MG63 (cell line): Measurements from ENCODE around the gene MCM8. TPM values are rescaled to one million over a fixed set of nuclear protein-coding genes. Genes with fewer than 3 reads are reported as not detected.
"Not testable (repeated sequence)": the region's sequence is repeated elsewhere in the genome, so short reads cannot be mapped to it uniquely, and the experiment has no call there.

Experiments used
- DNase-seq: peaks from one replicate; pipeline ENCODE4 v3.0.0-alpha.2; 2020
- H3K27me3 ChIP-seq: fragments of 250-450 bp; sonication (Bioruptor Pico); 2 replicates; pipeline ENCODE4 v1.5.1; 2020; ENCODE audit warnings: mild to moderate bottlenecking, moderate library complexity
- H3K36me3 ChIP-seq: fragments of 250-450 bp; sonication (Bioruptor Pico); 2 replicates; pipeline ENCODE4 v1.5.1; 2020; ENCODE audit warnings: mild to moderate bottlenecking, moderate library complexity
- H3K4me3 ChIP-seq: fragments of 250-450 bp; sonication (Bioruptor Pico); 2 replicates; pipeline ENCODE4 v1.5.1; 2020; ENCODE audit warnings: mild to moderate bottlenecking, moderate library complexity
- H3K9me3 ChIP-seq: fragments of 250-450 bp; sonication (Bioruptor Pico); 2 replicates; pipeline ENCODE4 v1.5.1; 2020; ENCODE audit warnings: mild to moderate bottlenecking, moderate library complexity
- total RNA-seq: library from RNA; depleted of rRNA; stranded (reverse); fragments of >200 nt; shearing (Covaris generic); gene quantifications from 2 replicates; pipeline ENCODE4 v1.2.3, GENCODE V29; 2014; ENCODE audit warnings: low replicate concordance

MCM8 gene
- total RNA-seq, 1 experiment from 2014 or later, result 11.1 TPM

GRCh38 chr20:6017467-6017866 lies 67.0 kb downstream of the MCM8 start:
- H3K27me3 ChIP-seq, result no peaks in the 10 kb centered on the region
- H3K4me3 ChIP-seq, result no peak overlapping the region
- H3K36me3 ChIP-seq, result peaks cover 9% of the 10 kb centered on the region
- H3K9me3 ChIP-seq, result no peaks in the 10 kb centered on the region
- no peak for DNase-seq

- Histone ChIP-seq H3K4me3 (no peak overlapping the region), H3K27me3 (no peaks in the 10 kb centered on the region), H3K36me3 (peaks cover 11% of the 10 kb centered on the region), H3K9me3 (no peaks in the 10 kb centered on the region)
- DNase-seq, result no peak
Observed at GRCh38 chr20:6017880-6018279, 67.4 kb downstream of the MCM8 start.

GRCh38 chr20:6024768-6025167 lies 74.3 kb downstream of the MCM8 start:
- Histone ChIP-seq H3K4me3 (no peak overlapping the region), H3K9me3 (peaks cover 4% of the 10 kb centered on the region; the same call in 1 of the 2 replicates), H3K36me3 (peaks cover 34% of the 10 kb centered on the region), H3K27me3 (no peaks in the 10 kb centered on the region)
- no peak for DNase-seq

- no peak overlapping the region for H3K4me3 ChIP-seq
- no peaks in the 10 kb centered on the region for H3K27me3 ChIP-seq
- H3K9me3 ChIP-seq, result peaks cover 4% of the 10 kb centered on the region; the same call in 1 of the 2 replicates
- H3K36me3 ChIP-seq, result peaks cover 34% of the 10 kb centered on the region
- no peak for DNase-seq
Observed at GRCh38 chr20:6026051-6026450, 75.6 kb downstream of the MCM8 start.

GRCh38 chr20:6028818-6029217 lies 78.4 kb downstream of the MCM8 start:
- Histone ChIP-seq H3K36me3 (peaks cover 21% of the 10 kb centered on the region), H3K4me3 (no peak overlapping the region), H3K27me3 (no peaks in the 10 kb centered on the region), H3K9me3 (peaks cover 4% of the 10 kb centered on the region; the same call in 1 of the 2 replicates)
- no peak for DNase-seq

- H3K4me3 ChIP-seq, result no peak overlapping the region
- peaks cover 4% of the 10 kb centered on the region; the same call in 1 of the 2 replicates for H3K9me3 ChIP-seq
- no peak for DNase-seq
- no peaks in the 10 kb centered on the region for H3K27me3 ChIP-seq
- peaks cover 14% of the 10 kb centered on the region for H3K36me3 ChIP-seq
Observed at GRCh38 chr20:6029538-6029937, 79.1 kb downstream of the MCM8 start.

- no peaks in the 10 kb centered on the region for H3K9me3 ChIP-seq
- no peaks in the 10 kb centered on the region for H3K27me3 ChIP-seq
- H3K4me3 ChIP-seq, result no peak overlapping the region
- no peak for DNase-seq
- peaks cover 4% of the 10 kb centered on the region for H3K36me3 ChIP-seq
Observed at GRCh38 chr20:6030453-6031080, 80.1 kb downstream of the MCM8 start.

- not testable (repeated sequence) for DNase-seq, H3K9me3 ChIP-seq, H3K4me3 ChIP-seq, H3K36me3 ChIP-seq, H3K27me3 ChIP-seq
Observed at GRCh38 chr20:6032907-6033306, 82.5 kb downstream of the MCM8 start.

GRCh38 chr20:6034134-6034969 lies 83.9 kb downstream of the MCM8 start:
- Histone ChIP-seq H3K27me3 (no peaks in the 10 kb centered on the region), H3K4me3 (no peak overlapping the region), H3K9me3 (no peaks in the 10 kb centered on the region), H3K36me3 (peaks cover 4% of the 10 kb centered on the region)
- no peak for DNase-seq

GRCh38 chr20:6036213-6036612 lies 85.8 kb downstream of the MCM8 start:
- Histone ChIP-seq H3K9me3 (no peaks in the 10 kb centered on the region), H3K27me3 (no peaks in the 10 kb centered on the region), H3K4me3 (no peak overlapping the region), H3K36me3 (peaks cover 4% of the 10 kb centered on the region)
- no peak for DNase-seq

- H3K36me3 ChIP-seq, result peaks cover 4% of the 10 kb centered on the region
- H3K27me3 ChIP-seq, result no peaks in the 10 kb centered on the region
- H3K9me3 ChIP-seq, result no peaks in the 10 kb centered on the region
- H3K4me3 ChIP-seq, result no peak overlapping the region
- no peak for DNase-seq
Observed at GRCh38 chr20:6037082-6037481, 86.6 kb downstream of the MCM8 start.

GRCh38 chr20:6038256-6038655 lies 87.8 kb downstream of the MCM8 start:
- Histone ChIP-seq H3K4me3 (no peak overlapping the region), H3K36me3 (peaks cover 4% of the 10 kb centered on the region), H3K27me3 (no peaks in the 10 kb centered on the region), H3K9me3 (no peaks in the 10 kb centered on the region)
- no peak for DNase-seq

GRCh38 chr20:6039766-6040165 lies 89.3 kb downstream of the MCM8 start:
- no peak for DNase-seq
- no peak overlapping the region for H3K4me3 ChIP-seq
- H3K36me3 ChIP-seq, result peaks cover 4% of the 10 kb centered on the region
- H3K27me3 ChIP-seq, result no peaks in the 10 kb centered on the region
- H3K9me3 ChIP-seq, result no peaks in the 10 kb centered on the region

GRCh38 chr20:6040540-6040939 lies 90.1 kb downstream of the MCM8 start:
- Histone ChIP-seq H3K4me3 (no peak overlapping the region), H3K36me3 (peaks cover 4% of the 10 kb centered on the region), H3K27me3 (no peaks in the 10 kb centered on the region), H3K9me3 (no peaks in the 10 kb centered on the region)
- no peak for DNase-seq

GRCh38 chr20:6040958-6041807 lies 90.7 kb downstream of the MCM8 start:
- H3K36me3 ChIP-seq, result peaks cover 1% of the 10 kb centered on the region
- no peaks in the 10 kb centered on the region for H3K9me3 ChIP-seq
- no peaks in the 10 kb centered on the region for H3K27me3 ChIP-seq
- DNase-seq, result no peak
- no peak overlapping the region for H3K4me3 ChIP-seq

GRCh38 chr20:6041808-6042265 lies 91.4 kb downstream of the MCM8 start:
- Histone ChIP-seq H3K36me3 (no peaks in the 10 kb centered on the region; the same call in none of the 2 replicates), H3K27me3 (no peaks in the 10 kb centered on the region), H3K4me3 (no peak overlapping the region), H3K9me3 (no peaks in the 10 kb centered on the region)
- no peak for DNase-seq

GRCh38 chr20:6044115-6044514 lies 93.7 kb downstream of the MCM8 start:
- Histone ChIP-seq H3K36me3 (no peaks in the 10 kb centered on the region), H3K9me3 (no peaks in the 10 kb centered on the region), H3K4me3 (no peak overlapping the region), H3K27me3 (no peaks in the 10 kb centered on the region)
- DNase-seq, result no peak
